K562 (cell line): ENCODE measurements around the gene IL1RL2. TPM values are rescaled to one million over a fixed set of nuclear protein-coding genes. Genes with fewer than 3 reads are reported as not detected.

ENCODE experiments used
- ATAC-seq: fragments of 200-7000 bp; cut with Tn5 transposase; 3 replicates; pipeline ENCODE4 v1.9.1; 2020; ENCODE audit warnings: moderate library complexity
- BruUV-seq: library from RNA; stranded (reverse); fragments of 400-500 nt; replicated peaks from 2 replicates; lab custom pipeline; 2021; lab: Mats Ljungman, UMichigan
- CTCF ChIA-PET: fragments of 300-600 bp; formaldehyde crosslinking; extraction: SDS; loops from one replicate; lab custom pipeline; 2021; ENCODE audit warnings: low intra/inter-chr PET ratio; lab: Yijun Ruan, JAX
- POLR2A ChIA-PET: fragments of 300-600, 350-650 bp; sonication (Branson Sonifier 250); formaldehyde crosslinking; extraction: SDS; loops from one replicate; lab custom pipeline; 2021; ENCODE audit warnings: antibody characterized with exemption, inconsistent platforms; lab: Yijun Ruan, JAX
- DNase-seq, 4 experiments: peaks; one replicate each; pipeline versions ENCODE4 v3.0.0 to v3.0.0-alpha.2; 2011 to 2018; ENCODE audit warnings: low spot score in 3 of 4, mixed read lengths in 3 of 4; ENCODE audit errors: extremely low read depth in 1 of 4
- FAIRE-seq: peaks from 2 replicates; lab custom pipeline; 2011; peaks lifted over from hg19 to GRCh38; lab: Jason Lieb, UNC
- H2AFZ ChIP-seq: 2 replicates; pipeline ENCODE4 v1.6.0; 2011; ENCODE audit warnings: low read depth, low read length, control low read depth, inconsistent platforms
- H3K27ac ChIP-seq: fragments of 200-600 bp; 3 replicates; pipeline ENCODE4 v1.8.0; 2011; ENCODE audit warnings: low read depth, mild to moderate bottlenecking, control low read depth, inconsistent platforms, low read length, moderate library complexity, mixed read lengths; ENCODE audit errors: extremely low read depth
- H3K27me3 ChIP-seq, 2 experiments: fragments of 300-600 bp in 1 of 2; 2 replicates in 1 of 2; 3 replicates in 1 of 2; pipeline versions ENCODE4 v1.6.0 to v1.8.0; 2011; ENCODE audit warnings: inconsistent platforms in 2 of 2, low read length in 2 of 2, mild to moderate bottlenecking in 1 of 2, mixed read lengths in 1 of 2, moderate library complexity in 1 of 2; ENCODE audit not compliant: control insufficient read depth in 2 of 2, insufficient read depth in 2 of 2
- H3K36me3 ChIP-seq: fragments of 300-600 bp; 3 replicates; pipeline ENCODE4 v1.8.0; 2011; ENCODE audit warnings: mild to moderate bottlenecking, low read length, inconsistent platforms; ENCODE audit not compliant: control insufficient read depth, insufficient read depth
- H3K4me1 ChIP-seq, 2 experiments: fragments of 200-600 bp in 1 of 2; replicated peaks in 1 of 2; 2 replicates in 1 of 2; 3 replicates in 1 of 2; pipeline versions ENCODE4 v1.5.1 to v1.8.0; 2011; ENCODE audit warnings: inconsistent platforms in 2 of 2, low read length in 2 of 2, mild to moderate bottlenecking in 1 of 2, mixed read lengths in 1 of 2, moderate library complexity in 1 of 2; ENCODE audit not compliant: control insufficient read depth in 2 of 2, insufficient read depth in 2 of 2
- H3K4me2 ChIP-seq: 2 replicates; pipeline ENCODE4 v1.6.1; 2011; ENCODE audit warnings: low read length, control low read depth, inconsistent platforms, mixed read lengths; ENCODE audit not compliant: insufficient read depth
- H3K4me3 ChIP-seq: fragments of 200-600 bp; sonication (generic), shearing (Covaris generic); 2 replicates; pipeline ENCODE4 v1.5.1; 2016; ENCODE audit warnings: control low read depth, inconsistent platforms
- H3K79me2 ChIP-seq: fragments of 200-600 bp; 3 replicates; pipeline ENCODE4 v1.8.0; 2011; ENCODE audit warnings: low read length, inconsistent platforms; ENCODE audit not compliant: control insufficient read depth, insufficient read depth
- H3K9ac ChIP-seq, 2 experiments: 2 replicates each; pipeline versions ENCODE4 v1.6.0 to v1.6.1; 2011; ENCODE audit warnings: low read depth in 2 of 2, low read length in 2 of 2, control low read depth in 1 of 2, inconsistent platforms in 1 of 2, mild to moderate bottlenecking in 1 of 2, mixed read lengths in 1 of 2; ENCODE audit not compliant: insufficient read depth in 1 of 2
- H3K9me1 ChIP-seq: one replicate; pipeline ENCODE4 v1.6.0; 2011; ENCODE audit warnings: inconsistent platforms, mild to moderate bottlenecking, low read length, moderate library complexity; ENCODE audit not compliant: control insufficient read depth, insufficient read depth
- H3K9me3 ChIP-seq: replicated peaks from 2 replicates; pipeline ENCODE4 v1.5.1; 2011; ENCODE audit warnings: low read depth, low read length, inconsistent platforms; ENCODE audit not compliant: control insufficient read depth, insufficient read depth
- H4K20me1 ChIP-seq: replicated peaks from 2 replicates; pipeline ENCODE4 v1.6.1; 2011; ENCODE audit warnings: low read length, inconsistent platforms, mixed read lengths; ENCODE audit not compliant: control insufficient read depth, insufficient read depth
- CBX1 ChIP-seq: sonication (generic); IDR thresholded peaks from 2 replicates; pipeline ENCODE4 v1.6.1; 2016; ENCODE audit warnings: antibody characterized with exemption, low read depth, mild to moderate bottlenecking
- CBX3 ChIP-seq, 2 experiments: IDR thresholded peaks; 1 replicate in 1 of 2; 2 replicates in 1 of 2; pipeline ENCODE4 v1.6.1; 2012; ENCODE audit warnings: inconsistent platforms in 2 of 2, low read length in 2 of 2, borderline replicate concordance in 1 of 2, control low read depth in 1 of 2
- EP400 ChIP-seq: fragments of 450-650 bp; IDR thresholded peaks from 2 replicates; pipeline ENCODE4 v1.6.1; 2017; ENCODE audit warnings: antibody characterized with exemption, mild to moderate bottlenecking, moderate library complexity
- HDAC3 ChIP-seq: fragments of 450-650 bp; IDR thresholded peaks from 2 replicates; pipeline ENCODE4 v1.6.1; 2018; ENCODE audit warnings: borderline replicate concordance, mild to moderate bottlenecking, moderate library complexity; ENCODE audit not compliant: partially characterized antibody
- MCM5 ChIP-seq: fragments of 450-650 bp; IDR thresholded peaks from 2 replicates; pipeline ENCODE4 v1.6.1; 2016; ENCODE audit warnings: low read depth
- MEF2D ChIP-seq: conservative IDR thresholded peaks from 2 replicates; pipeline ENCODE4 v1.6.1; 2016; ENCODE audit warnings: low read depth, missing genetic modification characterization, missing compliant biosample characterization
- PCBP2 ChIP-seq: fragments of 200-400 bp; formaldehyde crosslinking; IDR thresholded peaks from 2 replicates; pipeline ENCODE4 v1.6.1; 2018; ENCODE audit warnings: low read length, low read depth, mild to moderate bottlenecking, moderate library complexity; ENCODE audit not compliant: poor library complexity, severe bottlenecking
- PHB ChIP-seq: fragments of 250-450 bp; sonication (Bioruptor Pico); IDR thresholded peaks from 2 replicates; pipeline ENCODE4 v1.5.0; 2021
- SIRT6 ChIP-seq: IDR thresholded peaks from one replicate; pipeline ENCODE4 v1.6.1; 2012; ENCODE audit warnings: low read depth, mild to moderate bottlenecking, control low read depth, inconsistent platforms, low read length, moderate library complexity
- SREBF2 ChIP-seq: sonication (generic); formaldehyde crosslinking; IDR thresholded peaks from 2 replicates; pipeline ENCODE4 v1.4.0; 2020; ENCODE audit warnings: mild to moderate bottlenecking, missing genetic modification reagents
- TCF7 ChIP-seq: sonication (generic); IDR thresholded peaks from 2 replicates; pipeline ENCODE4 v1.6.1; 2016; ENCODE audit warnings: antibody characterized with exemption, borderline replicate concordance
- TCF7L2 ChIP-seq: fragments of 150-350 bp; IDR thresholded peaks from 2 replicates; pipeline ENCODE4 v1.6.1; 2016; ENCODE audit warnings: low read depth, mild to moderate bottlenecking, low read length, moderate library complexity
- TFE3 ChIP-seq: fragments of 450-650 bp; formaldehyde crosslinking; IDR thresholded peaks from 2 replicates; pipeline ENCODE4 v1.4.0; 2020; ENCODE audit warnings: mild to moderate bottlenecking, mixed read lengths
- XRCC4 ChIP-seq: IDR thresholded peaks from one replicate; pipeline ENCODE4 v1.6.1; 2011; ENCODE audit not compliant: insufficient read depth, insufficient read length; ENCODE audit errors: extremely low read depth
- ZBTB5 ChIP-seq: fragments of 450-650 bp; IDR thresholded peaks from 2 replicates; pipeline ENCODE4 v1.6.1; 2017; ENCODE audit warnings: antibody characterized with exemption
- ZNF282 ChIP-seq: sonication (generic); formaldehyde crosslinking; IDR thresholded peaks from 2 replicates; pipeline ENCODE4 v1.8.1; 2023; ENCODE audit warnings: missing genetic modification reagents
- WGBS: fragments of 100-300 bp; shearing (Covaris generic); methylation state at CpG from one replicate; pipeline ENCODE4 v1.1.6; 2016; ENCODE audit warnings: low coverage, mixed read lengths; ENCODE audit not compliant: insufficient coverage; ENCODE audit errors: missing lambda C conversion rate; 5-methylcytosine and 5-hydroxymethylcytosine counted together
- in situ Hi-C: fragments of 300-500 bp; cut with MboI; formaldehyde crosslinking; loops from 4 replicates; pipeline ENCODE4 v1.15.0; 2018; ENCODE audit warnings: inconsistent platforms, mixed read lengths
- intact Hi-C: fragments of 100-400 bp; cut with micrococcal nuclease; formaldehyde crosslinking; loops from 2 replicates; pipeline ENCODE4 v1.14.2; 2022
- polyA plus RNA-seq, 8 experiments: library from polyadenylated mRNA; depleted of rRNA in 4 of 8; stranded (reverse) in 5 of 8; unstranded in 3 of 8; fragments of >200 nt; fragmentation: Nextera tagmentation in 2 of 8; fragmentation: Illumina TruSeq in 1 of 8; extraction: Ambion mirVana in 2 of 8; extraction: Trizol in 1 of 8; gene quantifications; 2 replicates each; pipeline versions ENCODE4 v1.2.1 to v1.2.3, GENCODE V29; 2011 to 2014; ENCODE audit warnings: inconsistent platforms in 1 of 8, missing spikeins in 1 of 8
- total RNA-seq, 7 experiments: library from RNA; depleted of rRNA in 6 of 7; stranded (reverse); fragments of >200 nt in 6 of 7; fragmentation: Illumina TruSeq in 2 of 7; extraction: Trizol in 2 of 7; gene quantifications; 2 replicates each; pipeline versions ENCODE4 v1.2.1 to v1.2.3, GENCODE V29; 2011 to 2021; ENCODE audit warnings: low replicate concordance in 1 of 7

IL1RL2 gene
- total and polyA plus RNA-seq, 9 of the 15 experiments (the other 6 are each of a cell fraction or from before 2014, with no cell fraction given) = not detected

- Histone ChIP-seq H4K20me1 (no peaks in the 10 kb centered on the region), H3K79me2 (no peaks in the 10 kb centered on the region), H3K36me3 (no peaks in the 10 kb centered on the region), H3K9me3 (no peaks in the 10 kb centered on the region), H3K4me2 (no peak overlapping the region), H3K4me3 (no peak overlapping the region), H3K27ac (no peak overlapping the region), H3K27me3 (no peaks in the 10 kb centered on the region), H3K9ac (no peak overlapping the region), H3K9me1 (no peaks in the 10 kb centered on the region), H2AFZ (no peak overlapping the region), H3K4me1 (no peaks in the 10 kb centered on the region)
- no peak for DNase-seq
- WGBS = 19% methylated on average over 3 of the region's 3 CpGs
- CTCF ChIA-PET = no interaction called here
- ATAC-seq = no peak
- intact Hi-C loops = no loop called here
- no peak for FAIRE-seq
- BruUV-seq = no TSS peak
- in situ Hi-C loops = no loop called here
- no peak for TF ChIP-seq CBX3 (IDR thresholded peaks at IDR 0.05; ENCODE audit: borderline replicate concordance in 1 of 2, low read length in 2 of 2)
- TF ChIP-seq EP400 = no peak
- TF ChIP-seq SIRT6 = no peak
- TF ChIP-seq TFE3 (CRISPR knock-in tag) = no peak
- no peak for TF ChIP-seq HDAC3
- no peak for TF ChIP-seq CBX1
- no peak for TF ChIP-seq TCF7
- no peak for TF ChIP-seq MEF2D
- TF ChIP-seq XRCC4 = no peak
- no peak for TF ChIP-seq SREBF2 (CRISPR knock-in tag)
- no peak for TF ChIP-seq ZBTB5
- no peak for TF ChIP-seq TCF7L2
- TF ChIP-seq MCM5 = no peak
- TF ChIP-seq ZNF282 (CRISPR knock-in tag) = no peak
- no peak for TF ChIP-seq PCBP2
- TF ChIP-seq PHB (CRISPR knock-in tag) = no peak
- POLR2A ChIA-PET = no interaction called here
Observed at GRCh38 chr2:102179061-102179460, 7.8 kb upstream of the IL1RL2 start.
